ENCODE measurements around the gene MAPRE2. TPM values are rescaled to one million over a fixed set of nuclear protein-coding genes. Genes with fewer than 3 reads are reported as not detected.

Gene MAPRE2
- 47.9 and 53.8 TPM in 2 replicates for total RNA-seq

GRCh38 chr18:35040988-35041814, at the start of gene MAPRE2:
Gene MAPRE2, plus strand, starts transcription at chr18:35041413. Its CDS starts 127 bp downstream, at chr18:35041540.
- peak; percentile 84 for ATAC-seq (ENCODE audit: low read depth)
- no peaks in the 10 kb centered on the region for H3K27me3 Mint-ChIP-seq
- ChIA-PET CTCF (interaction anchor here (0.7 to 4.9 kb wide), 12 partner anchors 8 to 304 kb away, joined by 3 to 34 read pairs (median 5); no protein-coding TSS in a partner anchor), POLR2A (interaction anchor here (0.7 to 5.7 kb wide), 25 partner anchors 8 to 931 kb away, joined by 3 to 110 read pairs (median 4); partner anchors contain the start of genes INO80C, RMP24, ZNF24 and ZNF397)
- DNase-seq = peak; percentile 100
- intact Hi-C loops (cut with micrococcal nuclease) = loop anchor here (1.0 to 10.0 kb wide), 18 partner anchors 8 to 1088 kb away; partner anchors contain the start of genes ELP2, GALNT1, INO80C and RMP24
- peaks cover 85% of the 10 kb centered on the region for H3K4me1 Mint-ChIP-seq
- H3K27ac Mint-ChIP-seq = peak within 1 kb of the TSS; percentile 98
- TF ChIP-seq, protein P1, sequence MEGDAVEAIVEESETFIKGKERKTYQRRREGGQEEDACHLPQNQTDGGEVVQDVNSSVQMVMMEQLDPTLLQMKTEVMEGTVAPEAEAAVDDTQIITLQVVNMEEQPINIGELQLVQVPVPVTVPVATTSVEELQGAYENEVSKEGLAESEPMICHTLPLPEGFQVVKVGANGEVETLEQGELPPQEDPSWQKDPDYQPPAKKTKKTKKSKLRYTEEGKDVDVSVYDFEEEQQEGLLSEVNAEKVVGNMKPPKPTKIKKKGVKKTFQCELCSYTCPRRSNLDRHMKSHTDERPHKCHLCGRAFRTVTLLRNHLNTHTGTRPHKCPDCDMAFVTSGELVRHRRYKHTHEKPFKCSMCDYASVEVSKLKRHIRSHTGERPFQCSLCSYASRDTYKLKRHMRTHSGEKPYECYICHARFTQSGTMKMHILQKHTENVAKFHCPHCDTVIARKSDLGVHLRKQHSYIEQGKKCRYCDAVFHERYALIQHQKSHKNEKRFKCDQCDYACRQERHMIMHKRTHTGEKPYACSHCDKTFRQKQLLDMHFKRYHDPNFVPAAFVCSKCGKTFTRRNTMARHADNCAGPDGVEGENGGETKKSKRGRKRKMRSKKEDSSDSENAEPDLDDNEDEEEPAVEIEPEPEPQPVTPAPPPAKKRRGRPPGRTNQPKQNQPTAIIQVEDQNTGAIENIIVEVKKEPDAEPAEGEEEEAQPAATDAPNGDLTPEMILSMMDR (IDR thresholded peaks at IDR 0.05) = no peak
- H3K9me3 Mint-ChIP-seq = no peaks in the 10 kb centered on the region
- peak within 1 kb of the TSS; percentile 98 for H3K4me3 Mint-ChIP-seq
- peaks cover 11% of the 10 kb centered on the region for H3K36me3 Mint-ChIP-seq (ENCODE audit: low read depth)

GRCh38 chr18:34991561-34991960, 49.7 kb upstream of the MAPRE2 start:
- peaks cover 2% of the 10 kb centered on the region for H3K4me1 Mint-ChIP-seq
- no peak overlapping the region for H3K27ac Mint-ChIP-seq
- ATAC-seq (ENCODE audit: low read depth) = no peak
- H3K4me3 Mint-ChIP-seq = no peak overlapping the region
- TF ChIP-seq, protein P1 (IDR thresholded peaks at IDR 0.05) = no peak
- DNase-seq = no peak
- intact Hi-C loops (cut with micrococcal nuclease) = no loop called here
- peaks cover 7% of the 10 kb centered on the region for H3K27me3 Mint-ChIP-seq
- CTCF ChIA-PET = interaction anchor here (1.3 kb wide), 1 partner anchor 15 kb away, joined by 4 read pairs; no protein-coding TSS in a partner anchor
- POLR2A ChIA-PET = no interaction called here
- H3K9me3 Mint-ChIP-seq = no peaks in the 10 kb centered on the region
- H3K36me3 Mint-ChIP-seq (ENCODE audit: low read depth) = no peaks in the 10 kb centered on the region

- POLR2A ChIA-PET = no interaction called here
- ATAC-seq (ENCODE audit: low read depth) = no peak
These were observed 47.9 kb upstream of the MAPRE2 start for GRCh38 chr18:34993289-34993688.

GRCh38 chr18:34995746-34996145, 45.5 kb upstream of the MAPRE2 start:
- ChIA-PET CTCF (interaction anchor here (2.8 kb wide), 1 partner anchor 10 kb away, joined by 9 read pairs; no protein-coding TSS in a partner anchor), POLR2A (interaction anchor here (0.5 kb wide), 1 partner anchor 22 kb away, joined by 3 read pairs; no protein-coding TSS in a partner anchor)
- Mint-ChIP-seq H3K27me3 (peaks cover 6% of the 10 kb centered on the region), H3K4me1 (peaks cover 2% of the 10 kb centered on the region), H3K27ac (no peak overlapping the region), H3K9me3 (no peaks in the 10 kb centered on the region), H3K36me3 (ENCODE audit: low read depth) (no peaks in the 10 kb centered on the region), H3K4me3 (no peak overlapping the region)
- intact Hi-C loops (cut with micrococcal nuclease) = no loop called here
- ATAC-seq (ENCODE audit: low read depth) = no peak
- TF ChIP-seq, protein P1 (IDR thresholded peaks at IDR 0.05) = no peak
- DNase-seq = no peak

More at GRCh38 chr18:34993289-34993688, 47.9 kb upstream of the MAPRE2 start:
- H3K36me3 Mint-ChIP-seq (ENCODE audit: low read depth) = no peaks in the 10 kb centered on the region
- CTCF ChIA-PET = no interaction called here
- peaks cover 10% of the 10 kb centered on the region for H3K27me3 Mint-ChIP-seq
- TF ChIP-seq, protein P1 (IDR thresholded peaks at IDR 0.05) = no peak
- H3K4me1 Mint-ChIP-seq = peaks cover 2% of the 10 kb centered on the region
- no peak for DNase-seq
- H3K9me3 Mint-ChIP-seq = no peaks in the 10 kb centered on the region
- no peak overlapping the region for H3K27ac Mint-ChIP-seq
- H3K4me3 Mint-ChIP-seq = no peak overlapping the region
- intact Hi-C loops (cut with micrococcal nuclease) = loop anchor here (2.0 kb wide), 1 partner anchor 14 kb away; no protein-coding TSS in a partner anchor

DNA sequence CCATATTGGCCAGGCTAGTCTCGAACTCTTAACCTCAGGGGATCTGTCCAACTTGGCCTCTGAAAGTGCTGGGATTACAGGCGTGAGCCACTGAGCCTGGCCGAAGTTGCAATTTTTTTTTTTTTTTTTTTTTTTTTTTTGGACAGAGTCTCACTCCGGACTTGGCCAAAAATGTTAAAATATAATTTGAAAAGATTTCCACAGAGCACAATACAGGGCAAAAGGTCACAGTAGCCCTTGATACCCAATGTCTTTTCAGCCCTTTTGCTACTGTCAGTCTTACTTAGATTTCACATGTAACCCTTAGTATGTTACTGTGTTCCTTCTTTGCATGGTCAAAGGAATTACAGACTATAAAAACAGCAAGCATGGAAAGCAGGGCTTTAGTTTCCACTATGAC, 42.6 kb upstream of the MAPRE2 start:
- intact Hi-C loops (cut with micrococcal nuclease) = no loop called here
- TF ChIP-seq, protein P1 (IDR thresholded peaks at IDR 0.05) = no peak
- CTCF ChIA-PET = no interaction called here
- POLR2A ChIA-PET = no interaction called here
- peaks cover 3% of the 10 kb centered on the region for H3K27me3 Mint-ChIP-seq
- H3K9me3 Mint-ChIP-seq = no peaks in the 10 kb centered on the region
- DNase-seq (no peak), ATAC-seq (ENCODE audit: low read depth) (no peak)
- no peaks in the 10 kb centered on the region for H3K36me3 Mint-ChIP-seq (ENCODE audit: low read depth)
- H3K4me1 Mint-ChIP-seq = no peaks in the 10 kb centered on the region
- no peak overlapping the region for H3K4me3 Mint-ChIP-seq
- no peak overlapping the region for H3K27ac Mint-ChIP-seq
